Stomach (tissue), 4 donors: ENCODE data around the gene GLG1.
"Not testable (repeated sequence)": the region's sequence is repeated elsewhere in the genome, so short reads cannot be mapped to it uniquely, and the experiment has no call there.

Source experiments
- EP300 ChIP-seq: sonication (generic); formaldehyde crosslinking; IDR thresholded peaks from one replicate; pipeline ENCODE4 v1.6.1; 2017; ENCODE audit warnings: antibody characterized with exemption
- POLR2A ChIP-seq, 4 donors: fragments of 450-650 bp; IDR thresholded peaks; one replicate each; pipeline ENCODE4 v1.6.1; 2016; ENCODE audit warnings: antibody characterized with exemption in 4 of 4, control low read depth in 2 of 4, mild to moderate bottlenecking in 1 of 4, moderate library complexity in 1 of 4
- POLR2AphosphoS5 ChIP-seq, 3 donors: sonication (generic); formaldehyde crosslinking; IDR thresholded peaks; one replicate each; pipeline ENCODE4 v1.6.1; 2016; ENCODE audit warnings: antibody characterized with exemption in 3 of 3
- TF ChIP-seq, protein P1 (sequence below), 7 experiments: fragments of 450-650 bp in 4 of 7; fragments of 200-600 bp in 3 of 7; sonication (generic) in 3 of 7; IDR thresholded peaks; one replicate each; pipeline ENCODE4 v1.5.1; 2016 to 2019; ENCODE audit warnings: antibody characterized with exemption in 7 of 7, control low read depth in 2 of 7, mild to moderate bottlenecking in 1 of 7

DNA sequence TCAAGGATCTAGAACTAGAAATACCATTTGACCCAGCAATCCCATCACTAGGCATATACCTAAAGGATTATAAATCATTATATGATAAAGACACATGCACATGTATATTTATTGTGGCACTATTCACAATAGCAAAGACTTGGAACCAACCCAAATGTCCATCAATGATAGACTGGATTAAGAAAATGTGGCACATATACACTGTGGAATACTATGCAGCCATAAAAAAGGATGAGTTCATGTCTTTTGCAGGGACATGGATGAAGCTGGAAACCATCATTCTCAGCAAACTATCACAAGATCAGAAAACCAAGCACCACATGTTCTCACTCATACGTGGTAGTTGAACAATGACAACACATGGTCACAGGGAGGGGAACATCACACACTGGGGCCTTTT is 88.0 kb downstream of the GLG1 start:
- TF ChIP-seq, protein P1, sequence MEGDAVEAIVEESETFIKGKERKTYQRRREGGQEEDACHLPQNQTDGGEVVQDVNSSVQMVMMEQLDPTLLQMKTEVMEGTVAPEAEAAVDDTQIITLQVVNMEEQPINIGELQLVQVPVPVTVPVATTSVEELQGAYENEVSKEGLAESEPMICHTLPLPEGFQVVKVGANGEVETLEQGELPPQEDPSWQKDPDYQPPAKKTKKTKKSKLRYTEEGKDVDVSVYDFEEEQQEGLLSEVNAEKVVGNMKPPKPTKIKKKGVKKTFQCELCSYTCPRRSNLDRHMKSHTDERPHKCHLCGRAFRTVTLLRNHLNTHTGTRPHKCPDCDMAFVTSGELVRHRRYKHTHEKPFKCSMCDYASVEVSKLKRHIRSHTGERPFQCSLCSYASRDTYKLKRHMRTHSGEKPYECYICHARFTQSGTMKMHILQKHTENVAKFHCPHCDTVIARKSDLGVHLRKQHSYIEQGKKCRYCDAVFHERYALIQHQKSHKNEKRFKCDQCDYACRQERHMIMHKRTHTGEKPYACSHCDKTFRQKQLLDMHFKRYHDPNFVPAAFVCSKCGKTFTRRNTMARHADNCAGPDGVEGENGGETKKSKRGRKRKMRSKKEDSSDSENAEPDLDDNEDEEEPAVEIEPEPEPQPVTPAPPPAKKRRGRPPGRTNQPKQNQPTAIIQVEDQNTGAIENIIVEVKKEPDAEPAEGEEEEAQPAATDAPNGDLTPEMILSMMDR (IDR thresholded peaks at IDR 0.05), result not testable (repeated sequence)
- TF ChIP-seq EP300; POLR2AphosphoS5 (IDR thresholded peaks at IDR 0.05); POLR2A (IDR thresholded peaks at IDR 0.05): not testable (repeated sequence)
